Measurements from ENCODE around the gene STAC3. TPM values are rescaled to one million over a fixed set of nuclear protein-coding genes. Genes with fewer than 3 reads are reported as not detected.
A peak's percentile ranks its signal among the peaks of the same experiment; 100 is the strongest.

The STAC3 gene
- total RNA-seq, 1 experiment from 2014 or later, result 2.5 TPM

DNA sequence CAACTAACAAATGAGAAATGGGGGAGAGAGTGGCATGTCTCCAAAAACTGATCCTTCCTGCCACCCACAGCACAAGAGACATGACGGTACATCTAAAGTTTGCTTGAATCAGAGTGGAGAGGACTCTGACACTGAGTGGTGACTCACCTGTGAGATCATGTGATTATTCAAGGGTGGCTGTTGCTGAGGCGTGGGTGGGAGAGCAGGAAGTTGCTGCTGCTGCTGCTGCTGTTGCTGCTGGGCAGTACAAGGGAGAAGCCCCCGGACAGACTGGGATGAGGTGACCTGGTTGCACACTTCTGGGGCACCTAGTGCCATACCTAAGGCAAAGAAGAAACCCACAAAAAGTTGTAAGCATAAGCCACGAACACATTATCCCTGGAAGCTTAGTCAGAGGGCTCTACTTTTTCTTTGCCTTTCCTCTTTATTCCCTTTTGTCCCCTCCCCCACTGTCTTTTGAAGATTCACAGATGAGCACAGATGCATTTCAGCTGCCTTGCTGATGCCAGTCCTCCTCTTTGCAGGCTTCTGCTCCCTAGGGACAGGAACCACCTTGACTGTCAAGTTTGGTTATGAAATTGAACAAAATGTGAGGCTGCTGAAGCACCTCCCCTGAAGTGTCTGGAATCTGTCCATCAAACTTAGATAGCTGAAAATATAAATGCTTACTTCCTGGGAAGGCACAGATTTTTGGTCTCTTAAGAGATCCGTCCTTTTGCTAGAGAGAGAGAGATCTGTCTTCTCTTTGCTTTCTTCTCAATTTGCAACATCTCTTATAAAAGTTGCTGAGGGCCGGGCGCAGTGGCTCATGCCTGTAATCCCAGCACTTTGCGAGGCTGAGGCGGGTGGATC lies 29.4 kb upstream of the STAC3 start:
- Histone ChIP-seq H2AFZ (ENCODE audit: low read depth, low read length, poor library complexity, severe bottlenecking) (no peak overlapping the region), H3K4me1 (ENCODE audit: control insufficient read depth in 1 of 2, insufficient read depth in 2 of 2, low read length in 2 of 2) (peaks cover 20 to 46% of the 10 kb centered on the region in 2 experiments), H3K36me3 (ENCODE audit: control insufficient read depth in 1 of 2, insufficient read depth in 2 of 2, low read length in 2 of 2) (peaks cover 0 to 4% of the 10 kb centered on the region in 2 experiments; a peak in 2 of 4 replicates), H3K4me2 (ENCODE audit: low read length) (peak overlapping the region; percentile 83), H3K4me3 (replicated peaks in 1 of 2; ENCODE audit: low read depth in 1 of 2, low read length in 2 of 2) (peak overlapping the region; percentile 19 to 51), H3K9ac (ENCODE audit: low read length) (peak overlapping the region; percentile 51), H3K27me3 (ENCODE audit: insufficient read depth, low read length) (no peaks in the 10 kb centered on the region), H4K20me1 (ENCODE audit: insufficient read depth) (no peaks in the 10 kb centered on the region), H3K79me2 (ENCODE audit: insufficient read depth, low read length) (no peaks in the 10 kb centered on the region), H3K27ac (ENCODE audit: low read depth, low read length) (peak overlapping the region; percentile 90), H3K9me2 (ENCODE audit: insufficient read depth) (no peaks in the 10 kb centered on the region), H3K9me3 (ENCODE audit: control insufficient read depth in 1 of 2, insufficient read depth in 1 of 2, low read depth in 1 of 2, low read length in 2 of 2) (no peaks in the 10 kb centered on the region)
- ATAC-seq, result peak; percentile 92
- peak; percentile 79 for DNase-seq (ENCODE audit: low read depth, low spot score)
- BruUV-seq (replicated peaks), result TSS peak; percentile 70
- ChIA-PET CTCF (interaction anchor here (1.8 kb wide), 1 partner anchor 172 kb away, joined by 6 read pairs; no protein-coding TSS in a partner anchor), POLR2A (no interaction called here), RAD21 (ENCODE audit: low non-redundant PET in 1 of 2, low total read pairs in 2 of 2, uncharacterized antibody in 2 of 2, unreplicated experiment in 2 of 2) (no interaction called here)
- TF ChIP-seq ZNF274 (IDR thresholded peaks at IDR 0.05; ENCODE audit: low read depth, low read length) (no peak), EZH2phosphoT487 (IDR thresholded peaks at IDR 0.05; ENCODE audit: borderline replicate concordance) (no peak), TCF7L2 (IDR thresholded peaks at IDR 0.05; ENCODE audit: borderline replicate concordance, extremely low read depth, insufficient read depth, insufficient read length) (peak; percentile 82), SIN3A (IDR thresholded peaks at IDR 0.05; ENCODE audit: low read depth) (peak; percentile 81), POLR2AphosphoS5 (IDR thresholded peaks at IDR 0.05; ENCODE audit: low read depth, low read length) (peak; percentile 38; the same call in 1 of the 2 replicates), JUND (IDR thresholded peaks at IDR 0.05) (peak; percentile 94), RAD21 (IDR thresholded peaks at IDR 0.05; ENCODE audit: low read depth) (no peak; the same call in 1 of the 2 replicates), CBX3 (IDR thresholded peaks at IDR 0.05; ENCODE audit: low read depth) (peak; percentile 75; the same call in 1 of the 2 replicates), ELF1 (IDR thresholded peaks at IDR 0.05; ENCODE audit: borderline replicate concordance, low read depth) (peak; percentile 48; the same call in 1 of the 2 replicates), EGR1 (IDR thresholded peaks at IDR 0.05; ENCODE audit: low read depth) (peak; percentile 99), SRF (IDR thresholded peaks at IDR 0.05; ENCODE audit: low read depth) (peak; percentile 42; the same call in 1 of the 2 replicates), ATF3 (IDR thresholded peaks at IDR 0.05) (no peak), SP1 (IDR thresholded peaks at IDR 0.05; ENCODE audit: low read depth) (peak; percentile 72), FOSL1 (IDR thresholded peaks at IDR 0.05; ENCODE audit: low read depth) (peak; percentile 90)
- TF ChIP-seq, protein P1, sequence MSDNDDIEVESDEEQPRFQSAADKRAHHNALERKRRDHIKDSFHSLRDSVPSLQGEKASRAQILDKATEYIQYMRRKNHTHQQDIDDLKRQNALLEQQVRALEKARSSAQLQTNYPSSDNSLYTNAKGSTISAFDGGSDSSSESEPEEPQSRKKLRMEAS (IDR thresholded peaks at IDR 0.05), result peak; percentile 57; the same call in 1 of the 2 replicates
- intact Hi-C loops (cut with micrococcal nuclease), result no loop called here
